Measurements from ENCODE around the gene MIPEP.

The MIPEP gene

GRCh38 chr13:23824371-23824770 is 64.8 kb downstream of the MIPEP start:
- TF ChIP-seq GATA1 (IDR thresholded peaks at IDR 0.05; ENCODE audit: low read depth, low read length), result no peak
- TF ChIP-seq POLR2A (IDR thresholded peaks at IDR 0.05; ENCODE audit: low read length), result no peak
- DNase-seq, result no peak

- TF ChIP-seq GATA1 (IDR thresholded peaks at IDR 0.05; ENCODE audit: low read depth, low read length) (no peak), POLR2A (IDR thresholded peaks at IDR 0.05; ENCODE audit: low read length) (no peak)
- DNase-seq, result no peak
These were observed 66.9 kb downstream of the MIPEP start for GRCh38 chr13:23822252-23822824.

- no peak for TF ChIP-seq POLR2A (IDR thresholded peaks at IDR 0.05; ENCODE audit: low read length)
- no peak for TF ChIP-seq GATA1 (IDR thresholded peaks at IDR 0.05; ENCODE audit: low read depth, low read length)
- no peak for DNase-seq
These were observed 68.7 kb downstream of the MIPEP start for GRCh38 chr13:23820530-23820929.

GRCh38 chr13:23817830-23818229 is 71.4 kb downstream of the MIPEP start:
- no peak for DNase-seq
- TF ChIP-seq POLR2A (IDR thresholded peaks at IDR 0.05; ENCODE audit: low read length) (no peak), GATA1 (IDR thresholded peaks at IDR 0.05; ENCODE audit: low read depth, low read length) (no peak)

DNA sequence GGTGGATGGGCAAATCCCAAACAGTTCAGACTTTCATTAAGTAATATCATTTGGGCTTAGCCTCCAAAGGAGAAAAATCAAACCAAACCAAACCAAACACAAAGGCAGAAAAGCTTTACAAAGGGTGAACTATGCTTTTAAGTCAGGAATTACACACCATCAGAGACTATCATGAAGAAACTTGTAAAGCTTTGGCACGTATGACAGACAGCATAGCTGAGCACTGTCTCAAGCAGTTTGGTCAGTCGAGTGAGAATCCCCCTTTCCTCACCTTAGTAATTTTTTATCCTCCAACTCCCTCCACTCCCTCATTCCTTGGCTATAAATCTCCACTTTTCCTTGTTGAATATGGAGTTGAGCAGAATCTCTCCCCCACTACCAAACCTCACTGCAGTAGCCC is 72.1 kb downstream of the MIPEP start:
- no peak for DNase-seq
- no peak for TF ChIP-seq POLR2A (IDR thresholded peaks at IDR 0.05; ENCODE audit: low read length)
- TF ChIP-seq GATA1 (IDR thresholded peaks at IDR 0.05; ENCODE audit: low read depth, low read length), result no peak

DNA sequence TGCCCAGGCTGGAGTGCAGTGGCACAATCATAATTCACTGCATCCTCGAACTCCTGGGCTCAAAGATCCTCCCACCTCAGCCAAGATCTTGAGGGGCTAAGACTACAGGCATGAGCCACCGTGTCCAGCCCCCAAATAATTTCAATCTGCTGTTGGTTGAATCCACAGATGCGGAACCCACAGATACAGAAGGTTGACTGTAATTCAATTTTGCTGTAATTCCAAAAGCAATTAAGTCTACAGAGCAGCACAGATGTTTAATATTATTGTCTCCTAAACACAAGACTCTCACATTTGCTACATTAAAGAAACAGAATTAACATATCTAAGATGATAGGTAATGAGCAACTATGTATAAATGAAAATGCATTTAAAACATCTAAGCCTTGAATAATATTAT is 75.6 kb downstream of the MIPEP start:
- DNase-seq, result no peak
- TF ChIP-seq POLR2A (IDR thresholded peaks at IDR 0.05; ENCODE audit: low read length) (no peak), GATA1 (IDR thresholded peaks at IDR 0.05; ENCODE audit: low read depth, low read length) (no peak)

DNA sequence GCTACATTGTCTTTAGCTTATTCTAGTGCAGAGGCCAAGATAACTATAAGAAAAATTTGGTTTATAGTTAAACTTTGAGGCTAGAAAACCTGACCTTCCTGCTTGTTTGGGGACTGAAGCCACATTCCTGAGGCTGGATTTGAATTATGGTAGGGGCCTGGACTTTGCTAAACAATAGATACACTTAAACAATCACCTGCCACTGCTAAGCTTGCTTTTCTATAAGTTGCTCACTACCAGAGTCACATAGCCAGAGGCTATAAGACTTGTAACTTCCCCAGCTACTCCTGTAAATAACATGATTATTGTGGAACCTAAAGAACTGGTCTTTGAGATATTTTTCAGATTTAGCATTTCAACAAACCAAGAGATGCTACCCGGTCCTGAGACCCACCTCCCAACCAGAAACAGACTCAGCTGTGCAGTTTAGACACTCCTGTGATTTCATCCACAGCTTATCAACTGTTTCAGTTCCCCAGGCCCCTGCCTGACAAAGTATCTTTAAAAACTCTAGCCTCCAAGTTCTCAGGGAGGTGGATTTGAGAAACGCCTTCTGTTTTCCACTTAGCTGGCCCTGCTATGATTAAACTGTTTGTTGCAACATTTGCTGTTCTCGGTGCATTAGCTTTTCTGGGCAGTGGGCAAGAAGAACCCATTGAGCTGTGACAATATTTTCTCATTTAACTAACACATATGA is 77.7 kb downstream of the MIPEP start:
- TF ChIP-seq GATA1 (IDR thresholded peaks at IDR 0.05; ENCODE audit: low read depth, low read length) (no peak), POLR2A (IDR thresholded peaks at IDR 0.05; ENCODE audit: low read length) (no peak)
- peak; percentile 8 to 24 for DNase-seq

DNA sequence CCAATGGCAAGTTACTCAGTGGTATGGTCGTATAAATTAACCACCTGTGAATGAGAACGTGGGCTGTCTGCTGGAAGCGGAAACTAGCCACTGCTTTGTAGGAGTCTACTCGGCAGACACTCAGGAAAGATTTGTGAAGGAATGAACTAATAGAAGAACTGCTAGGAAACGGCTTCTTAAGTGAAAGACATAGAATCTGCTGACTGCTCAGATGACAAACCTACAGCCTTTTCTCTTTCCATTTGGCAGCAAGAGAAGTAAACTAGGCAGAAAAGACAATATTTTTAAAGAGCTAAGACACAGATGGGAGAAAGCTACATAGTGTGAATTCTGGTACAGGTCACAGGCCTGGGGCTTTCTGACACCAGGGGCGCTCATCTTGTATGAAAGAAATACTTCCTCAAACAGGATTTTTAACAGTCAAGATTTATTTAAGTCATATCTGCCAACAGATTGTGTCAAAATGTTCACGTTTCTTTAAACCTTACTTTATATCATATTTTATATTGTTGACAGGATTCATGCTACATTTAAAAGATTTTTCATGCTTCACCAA is 78.4 kb downstream of the MIPEP start:
- DNase-seq, result no peak
- TF ChIP-seq GATA1 (IDR thresholded peaks at IDR 0.05; ENCODE audit: low read depth, low read length) (no peak), POLR2A (IDR thresholded peaks at IDR 0.05; ENCODE audit: low read length) (no peak)

GRCh38 chr13:23808803-23809202 is 80.4 kb downstream of the MIPEP start:
- DNase-seq, result no peak
- TF ChIP-seq GATA1 (IDR thresholded peaks at IDR 0.05; ENCODE audit: low read depth, low read length), result no peak

- no peak for DNase-seq
- no peak for TF ChIP-seq POLR2A (IDR thresholded peaks at IDR 0.05; ENCODE audit: low read length)
- TF ChIP-seq GATA1 (IDR thresholded peaks at IDR 0.05; ENCODE audit: low read depth, low read length), result no peak
These were observed 82.2 kb downstream of the MIPEP start for GRCh38 chr13:23806874-23807526.

DNA sequence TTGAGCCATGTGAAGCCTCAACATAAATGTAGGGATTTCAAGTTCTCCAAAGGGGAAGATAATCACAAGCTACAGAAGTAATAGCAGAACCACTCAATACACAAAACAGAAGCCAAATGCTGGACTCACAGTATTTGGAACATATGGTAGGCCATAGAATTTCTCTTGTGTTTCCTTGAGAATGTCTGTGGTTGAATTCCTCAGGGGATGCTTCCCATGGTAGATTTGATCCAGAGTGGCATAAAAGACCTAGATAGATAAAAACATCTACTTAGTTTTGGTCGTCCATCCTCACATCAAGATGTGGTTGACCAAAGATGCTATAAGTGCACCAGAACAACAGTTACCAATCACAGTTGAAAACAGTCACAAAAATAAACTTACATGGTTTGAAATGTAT is 83.4 kb downstream of the MIPEP start:
- TF ChIP-seq GATA1 (IDR thresholded peaks at IDR 0.05; ENCODE audit: low read depth, low read length), result no peak
- no peak for TF ChIP-seq POLR2A (IDR thresholded peaks at IDR 0.05; ENCODE audit: low read length)
- DNase-seq, result no peak

DNA sequence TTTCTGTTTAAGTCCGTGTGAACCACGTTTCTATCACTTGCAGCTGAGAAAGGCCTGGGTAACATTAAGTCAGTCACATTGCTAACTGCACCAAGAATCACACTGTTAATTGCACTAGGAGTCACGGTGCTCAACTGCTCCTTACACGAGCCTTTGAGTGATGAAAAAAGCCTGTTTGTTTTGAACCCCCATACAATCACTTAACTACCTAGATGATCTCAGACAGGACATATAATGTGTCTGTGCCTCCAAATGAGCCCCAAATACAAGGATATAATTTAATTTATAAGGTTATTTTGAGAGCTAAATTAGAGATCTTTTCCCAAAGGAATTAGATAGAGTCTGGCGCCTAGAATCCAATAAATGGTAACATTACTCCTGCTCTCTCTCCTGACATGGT is 84.1 kb downstream of the MIPEP start:
- no peak for DNase-seq
- TF ChIP-seq GATA1 (IDR thresholded peaks at IDR 0.05; ENCODE audit: low read depth, low read length) (no peak), POLR2A (IDR thresholded peaks at IDR 0.05; ENCODE audit: low read length) (no peak)

DNA sequence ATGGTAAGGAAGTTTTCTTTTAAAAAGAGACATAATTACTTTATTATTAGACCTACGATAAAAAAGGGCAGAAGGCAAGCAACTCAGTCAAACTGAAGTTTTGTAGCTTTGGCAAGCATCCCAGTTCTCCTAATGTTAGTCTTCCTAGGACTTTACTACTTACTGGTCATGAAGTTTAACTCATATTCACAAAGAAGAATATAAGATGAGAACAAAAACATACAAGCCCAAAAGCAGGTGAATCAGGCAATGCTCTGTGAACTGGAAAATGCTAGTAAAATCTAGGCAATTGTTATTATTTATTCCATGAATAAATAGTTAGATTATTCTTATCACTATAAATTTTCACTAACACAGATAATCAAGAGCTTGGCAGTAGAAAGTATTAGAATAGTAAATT is 85.0 kb downstream of the MIPEP start:
- no peak for DNase-seq
- no peak for TF ChIP-seq POLR2A (IDR thresholded peaks at IDR 0.05; ENCODE audit: low read length)
- TF ChIP-seq GATA1 (IDR thresholded peaks at IDR 0.05; ENCODE audit: low read depth, low read length), result no peak

GRCh38 chr13:23801141-23801540 is 88.1 kb downstream of the MIPEP start:
- DNase-seq, result no peak
- TF ChIP-seq GATA1 (IDR thresholded peaks at IDR 0.05; ENCODE audit: low read depth, low read length) (no peak), POLR2A (IDR thresholded peaks at IDR 0.05; ENCODE audit: low read length) (no peak)

- no peak for DNase-seq
- TF ChIP-seq GATA1 (IDR thresholded peaks at IDR 0.05; ENCODE audit: low read depth, low read length) (no peak), POLR2A (IDR thresholded peaks at IDR 0.05; ENCODE audit: low read length) (no peak)
These were observed 89.3 kb downstream of the MIPEP start for GRCh38 chr13:23799945-23800344.

Measured in erythroblast (primary cell).